Mesenchymal stem cell (in vitro differentiated cells and primary cell): ENCODE data around the gene ZNF541.
A peak's percentile ranks its signal among the peaks of the same experiment; 100 is the strongest.

Source experiments
- DNase-seq: peaks from one replicate; pipeline ENCODE4 v3.0.0-alpha.2; 2013
- H2AFZ ChIP-seq: one replicate; pipeline ENCODE4 v1.6.1; 2013; ENCODE audit warnings: low read depth, mild to moderate bottlenecking, control low read depth, inconsistent platforms, low read length, moderate library complexity
- H2AK5ac ChIP-seq: 2 replicates; pipeline ENCODE4 v1.6.1; 2013; ENCODE audit warnings: low read length, moderate library complexity, mild to moderate bottlenecking, inconsistent platforms; ENCODE audit not compliant: severe bottlenecking
- H2BK120ac ChIP-seq: one replicate; pipeline ENCODE4 v1.6.1; 2013; ENCODE audit warnings: low read depth, mild to moderate bottlenecking, inconsistent platforms, low read length, moderate library complexity
- H2BK12ac ChIP-seq, 2 experiments: one replicate each; pipeline ENCODE4 v1.6.1; 2013; ENCODE audit warnings: inconsistent platforms in 2 of 2, low read length in 2 of 2, mild to moderate bottlenecking in 2 of 2, moderate library complexity in 2 of 2, control low read depth in 1 of 2
- H2BK15ac ChIP-seq: one replicate; pipeline ENCODE4 v1.6.1; 2013; ENCODE audit warnings: mild to moderate bottlenecking, low read depth, inconsistent platforms; ENCODE audit not compliant: poor library complexity, severe bottlenecking
- H2BK5ac ChIP-seq: 2 replicates; pipeline ENCODE4 v1.6.1; 2013; ENCODE audit warnings: low read depth, mild to moderate bottlenecking, low read length, control low read depth, inconsistent platforms; ENCODE audit not compliant: poor library complexity, severe bottlenecking
- H3K14ac ChIP-seq, 2 experiments: one replicate each; pipeline ENCODE4 v1.6.1; 2013; ENCODE audit warnings: inconsistent platforms in 2 of 2, low read length in 2 of 2, control low read depth in 1 of 2, mild to moderate bottlenecking in 1 of 2, moderate library complexity in 1 of 2
- H3K18ac ChIP-seq, 2 experiments: one replicate each; pipeline ENCODE4 v1.6.1; 2013; ENCODE audit warnings: inconsistent platforms in 2 of 2, low read length in 2 of 2, control low read depth in 1 of 2, low read depth in 1 of 2, mild to moderate bottlenecking in 1 of 2
- H3K23ac ChIP-seq, 2 experiments: one replicate each; pipeline ENCODE4 v1.6.1; 2013; ENCODE audit warnings: inconsistent platforms in 2 of 2, low read length in 2 of 2, mild to moderate bottlenecking in 2 of 2, moderate library complexity in 2 of 2, control low read depth in 1 of 2
- H3K27ac ChIP-seq: 2 replicates; pipeline ENCODE4 v1.5.1; 2013; ENCODE audit warnings: mild to moderate bottlenecking, moderate library complexity, low read length, control low read depth, inconsistent platforms; ENCODE audit not compliant: poor library complexity, severe bottlenecking
- H3K27me3 ChIP-seq, 2 experiments: 2 replicates each; pipeline versions ENCODE4 v1.6.1 to v1.7.0; 2013; ENCODE audit warnings: low read length in 2 of 2, mild to moderate bottlenecking in 2 of 2, moderate library complexity in 2 of 2, control low read depth in 1 of 2, inconsistent platforms in 1 of 2; ENCODE audit not compliant: control insufficient read depth in 1 of 2, insufficient read depth in 1 of 2
- H3K36me3 ChIP-seq, 2 experiments: 2 replicates each; pipeline versions ENCODE4 v1.6.1 to v1.7.0; 2013; ENCODE audit warnings: low read length in 2 of 2, control low read depth in 1 of 2, inconsistent platforms in 1 of 2, low read depth in 1 of 2, mild to moderate bottlenecking in 1 of 2; ENCODE audit not compliant: insufficient read depth in 2 of 2, control insufficient read depth in 1 of 2
- H3K4ac ChIP-seq, 2 experiments: one replicate each; pipeline ENCODE4 v1.6.1; 2013; ENCODE audit warnings: inconsistent platforms in 2 of 2, low read length in 2 of 2, mild to moderate bottlenecking in 2 of 2, moderate library complexity in 2 of 2, control low read depth in 1 of 2, low read depth in 1 of 2
- H3K4me1 ChIP-seq: 2 replicates; pipeline ENCODE4 v1.6.1; 2013; ENCODE audit warnings: low read depth, low read length, control low read depth; ENCODE audit not compliant: control insufficient read depth, insufficient read depth
- H3K4me2 ChIP-seq: 2 replicates; pipeline ENCODE4 v1.6.1; 2013; ENCODE audit warnings: low read length, mild to moderate bottlenecking, inconsistent platforms; ENCODE audit not compliant: poor library complexity, severe bottlenecking
- H3K4me3 ChIP-seq, 2 experiments: 2 replicates each; pipeline versions ENCODE4 v1.5.1 to v1.7.0; 2013; ENCODE audit warnings: low read length in 2 of 2, mild to moderate bottlenecking in 2 of 2, control low read depth in 1 of 2, low read depth in 1 of 2; ENCODE audit not compliant: insufficient read depth in 1 of 2
- H3K79me1 ChIP-seq: replicated peaks from 2 replicates; pipeline ENCODE4 v1.6.1; 2013; ENCODE audit warnings: mild to moderate bottlenecking, control low read depth, low read length, inconsistent platforms; ENCODE audit not compliant: poor library complexity, severe bottlenecking
- H3K9ac ChIP-seq: 2 replicates; pipeline ENCODE4 v1.7.0; 2013; ENCODE audit warnings: mild to moderate bottlenecking, low read length, moderate library complexity
- H3K9me3 ChIP-seq: 2 replicates; pipeline ENCODE4 v1.7.0; 2013; ENCODE audit warnings: mild to moderate bottlenecking, low read length; ENCODE audit not compliant: control insufficient read depth
- H4K8ac ChIP-seq: one replicate; pipeline ENCODE4 v1.6.1; 2013; ENCODE audit warnings: inconsistent platforms, mild to moderate bottlenecking, low read length, moderate library complexity
- H4K91ac ChIP-seq: one replicate; pipeline ENCODE4 v1.6.1; 2013; ENCODE audit warnings: mild to moderate bottlenecking, low read length, inconsistent platforms
- WGBS: methylation state at CpG from one replicate; pipeline ENCODE4 v1.1.7; 2013; ENCODE audit warnings: mixed read lengths; 5-methylcytosine and 5-hydroxymethylcytosine counted together

ZNF541 gene

GRCh38 chr19:47608969-47609905, 36.3 kb upstream of the ZNF541 start, which contains the start of gene BICRA:
BICRA (plus strand) TSS chr19:47609134; CDS start chr19:47673575, 64,441 bp downstream.
- Histone ChIP-seq H2AFZ (peak within 1 kb of the TSS; percentile 94), H3K4me1 (peaks cover 26% of the 10 kb centered on the region), H2BK120ac (peak within 1 kb of the TSS; percentile 97), H2BK5ac (peak within 1 kb of the TSS; percentile 97), H3K27me3 (peaks cover 0 to under 1% of the 10 kb centered on the region in 2 experiments), H3K4me3 (peak within 1 kb of the TSS; percentile 96 to 99), H3K9ac (peak within 1 kb of the TSS; percentile 98), H3K4me2 (peak within 1 kb of the TSS; percentile 87), H4K8ac (peak within 1 kb of the TSS; percentile 94), H3K27ac (peak within 1 kb of the TSS; percentile 87), H2AK5ac (no peak within 1 kb of the TSS), H3K23ac (peak within 1 kb of the TSS; percentile 83 to 89), H4K91ac (peak within 1 kb of the TSS; percentile 97), H3K14ac (peak within 1 kb of the TSS; percentile 96 to 100), H3K36me3 (peaks cover 0 to 7% of the 10 kb centered on the region in 2 experiments), H3K9me3 (no peaks in the 10 kb centered on the region), H2BK15ac (peak within 1 kb of the TSS; percentile 93), H3K18ac (peak within 1 kb of the TSS; percentile 90 to 100), H3K4ac (peak within 1 kb of the TSS; percentile 97 to 98), H3K79me1 (peaks cover 9% of the 10 kb centered on the region), H2BK12ac (peak within 1 kb of the TSS; percentile 79 to 96)
- DNase-seq: peak; percentile 81
- WGBS: under 1% methylated on average over 17 of the region's 94 CpGs

GRCh38 chr19:47608074-47608918, 35.3 kb upstream of the ZNF541 start:
- peaks cover 9% of the 10 kb centered on the region for H3K79me1 ChIP-seq
- H3K36me3 ChIP-seq: peaks cover 0 to 7% of the 10 kb centered on the region in 2 experiments
- no peak overlapping the region for H2AK5ac ChIP-seq
- peak overlapping the region; percentile 97 for H2BK5ac ChIP-seq
- H3K23ac ChIP-seq: peak overlapping the region; percentile 83
- H3K4me2 ChIP-seq: peak overlapping the region; percentile 72
- H2BK120ac ChIP-seq: peak overlapping the region; percentile 94
- peak overlapping the region; percentile 97 for H4K91ac ChIP-seq
- peak overlapping the region; percentile 94 for H2AFZ ChIP-seq
- H3K27ac ChIP-seq: peak overlapping the region; percentile 87
- H3K9ac ChIP-seq: peak overlapping the region; percentile 98
- WGBS: under 1% methylated on average over 59 of the region's 94 CpGs
- H3K14ac ChIP-seq: peak overlapping the region in 1 of 2 experiments; percentile 100
- H2BK12ac ChIP-seq: peak overlapping the region; percentile 79 to 96
- peak overlapping the region; percentile 97 to 98 for H3K4ac ChIP-seq
- DNase-seq: peak; percentile 94
- H3K18ac ChIP-seq: peak overlapping the region; percentile 90 to 100
- peak overlapping the region; percentile 93 for H2BK15ac ChIP-seq
- H3K4me3 ChIP-seq: peak overlapping the region; percentile 96 to 99
- H3K4me1 ChIP-seq: peaks cover 22% of the 10 kb centered on the region
- H3K27me3 ChIP-seq: peaks cover 0 to 5% of the 10 kb centered on the region in 2 experiments
- no peaks in the 10 kb centered on the region for H3K9me3 ChIP-seq
- H4K8ac ChIP-seq: peak overlapping the region; percentile 94

DNA sequence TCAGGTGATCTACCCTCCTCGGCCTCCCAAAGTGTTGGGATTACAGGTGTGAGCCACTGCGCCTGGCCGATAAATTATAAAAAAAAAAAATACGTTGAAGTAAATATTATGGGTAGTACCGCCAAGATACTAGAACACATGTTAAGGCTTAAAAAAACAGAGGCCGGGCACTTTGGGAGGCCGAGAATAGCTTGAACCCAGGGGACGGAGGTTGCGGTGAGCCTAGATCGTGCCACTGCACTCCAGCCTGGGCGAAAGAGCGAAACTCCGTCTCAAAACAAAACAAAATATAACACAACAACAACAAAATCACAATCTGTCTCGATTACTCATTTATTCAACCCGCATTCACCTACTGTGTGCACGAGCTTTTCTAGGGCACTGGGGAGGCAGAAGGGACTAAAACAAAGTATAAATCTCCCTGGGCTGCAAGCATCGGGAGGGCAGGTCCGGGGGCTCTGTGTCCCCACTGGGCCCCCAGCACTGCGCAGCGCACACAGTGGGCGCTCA, 34.7 kb upstream of the ZNF541 start:
- H3K18ac ChIP-seq: peak overlapping the region; percentile 90 to 100
- H2BK120ac ChIP-seq: peak overlapping the region; percentile 94
- no peak overlapping the region for H2BK12ac ChIP-seq
- H3K27me3 ChIP-seq: peaks cover 0 to 5% of the 10 kb centered on the region in 2 experiments
- no peak overlapping the region for H3K23ac ChIP-seq
- peak overlapping the region; percentile 72 for H3K4me2 ChIP-seq
- H3K9ac ChIP-seq: peak overlapping the region; percentile 98
- peaks cover 16% of the 10 kb centered on the region for H3K4me1 ChIP-seq
- peaks cover 8% of the 10 kb centered on the region for H3K79me1 ChIP-seq
- no peak for DNase-seq
- H3K4me3 ChIP-seq: peak overlapping the region; percentile 96 to 99
- WGBS: 36% methylated on average over 20 of the region's 21 CpGs
- peak overlapping the region in 1 of 2 experiments; percentile 100 for H3K14ac ChIP-seq
- peak overlapping the region; percentile 97 for H4K91ac ChIP-seq
- H2AK5ac ChIP-seq: no peak overlapping the region
- H4K8ac ChIP-seq: peak overlapping the region; percentile 94
- peak overlapping the region; percentile 13 to 97 for H3K4ac ChIP-seq
- no peak overlapping the region for H2BK15ac ChIP-seq
- no peak overlapping the region for H2BK5ac ChIP-seq
- no peaks in the 10 kb centered on the region for H3K9me3 ChIP-seq
- H2AFZ ChIP-seq: no peak overlapping the region
- peaks cover 0 to 7% of the 10 kb centered on the region in 2 experiments for H3K36me3 ChIP-seq
- H3K27ac ChIP-seq: peak overlapping the region; percentile 56
